Memory B cell (primary cell): ENCODE results near the gene COX7A2L.
"Not testable (repeated sequence)": the region's sequence is repeated elsewhere in the genome, so short reads cannot be mapped to it uniquely, and the experiment has no call there.

Source experiments
- ATAC-seq: fragments of 150-1000 bp; cut with Tn5 transposase; 2 replicates; pipeline ENCODE4 v1.10.0; 2021; ENCODE audit warnings: low read depth, mild to moderate bottlenecking, moderate library complexity
- DNase-seq, 2 donors: peaks; one replicate each; pipeline ENCODE4 v3.0.0; 2022; ENCODE audit warnings: low spot score in 2 of 2
- H3K27ac Mint-ChIP-seq: one replicate; pipeline ENCODE4 v1.8.0; 2022; ENCODE audit warnings: mild to moderate bottlenecking, moderate library complexity, mixed read lengths
- H3K27me3 Mint-ChIP-seq: one replicate; pipeline ENCODE4 v1.8.0; 2022; ENCODE audit warnings: mixed read lengths
- H3K36me3 Mint-ChIP-seq: one replicate; pipeline ENCODE4 v1.8.0; 2022; ENCODE audit warnings: mild to moderate bottlenecking, mixed read lengths
- H3K4me1 Mint-ChIP-seq: one replicate; pipeline ENCODE4 v1.8.0; 2022; ENCODE audit warnings: mixed read lengths
- H3K4me3 Mint-ChIP-seq: one replicate; pipeline ENCODE4 v1.8.0; 2022; ENCODE audit warnings: mild to moderate bottlenecking, moderate library complexity, mixed read lengths
- H3K9me3 Mint-ChIP-seq: one replicate; pipeline ENCODE4 v1.8.0; 2022; ENCODE audit warnings: mixed read lengths

Gene COX7A2L

DNA sequence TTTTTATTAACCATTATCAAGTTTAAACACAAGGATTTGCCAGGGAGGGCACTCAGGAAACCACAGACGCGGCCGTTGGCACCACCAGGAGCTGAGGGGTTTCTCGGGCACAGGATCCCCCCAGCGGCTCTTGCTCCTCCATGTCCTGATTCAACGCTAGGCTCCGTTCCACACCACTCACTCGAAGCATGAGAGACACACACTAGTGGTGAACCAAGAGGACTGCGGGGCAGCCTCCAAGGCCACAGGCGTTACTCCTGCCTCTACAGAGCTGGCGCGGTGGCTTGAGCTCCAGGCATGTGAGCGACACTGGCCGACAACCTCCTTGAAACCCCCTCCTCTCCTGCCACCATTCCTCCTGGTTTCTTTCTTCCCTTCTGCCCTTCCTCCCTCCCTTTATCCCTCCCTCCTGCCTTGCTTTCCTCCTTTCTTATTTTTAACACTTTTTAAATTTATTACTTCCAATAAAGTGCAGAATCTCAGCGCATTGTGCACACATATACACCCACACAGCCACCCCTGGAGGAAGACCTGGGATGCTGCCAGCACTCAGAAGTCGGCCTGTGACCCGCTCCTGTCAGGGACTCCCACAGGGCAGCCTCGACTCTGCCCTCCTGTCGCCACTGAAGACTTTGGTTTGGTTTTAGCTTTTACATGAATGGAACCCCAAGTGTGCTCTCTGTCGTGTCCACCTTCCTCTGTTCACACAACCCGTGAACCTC lies 21.7 kb downstream of the COX7A2L start:
- Mint-ChIP-seq H3K27ac (peak overlapping the region; percentile 42), H3K36me3 (peaks cover 39% of the 10 kb centered on the region), H3K9me3 (peaks cover 3% of the 10 kb centered on the region), H3K4me1 (peaks cover 13% of the 10 kb centered on the region), H3K27me3 (no peaks in the 10 kb centered on the region), H3K4me3 (no peak overlapping the region)
- DNase-seq (no peak), ATAC-seq (no peak)

- peak overlapping the region; percentile 78 for H3K27ac Mint-ChIP-seq
- peaks cover 40% of the 10 kb centered on the region for H3K36me3 Mint-ChIP-seq
- H3K9me3 Mint-ChIP-seq, result peaks cover 3% of the 10 kb centered on the region
- H3K27me3 Mint-ChIP-seq, result no peaks in the 10 kb centered on the region
- peaks cover 13% of the 10 kb centered on the region for H3K4me1 Mint-ChIP-seq
- ATAC-seq (no peak), DNase-seq (no peak)
- H3K4me3 Mint-ChIP-seq, result no peak overlapping the region
These were observed 22.3 kb downstream of the COX7A2L start for GRCh38 chr2:42338567-42339190.

DNA sequence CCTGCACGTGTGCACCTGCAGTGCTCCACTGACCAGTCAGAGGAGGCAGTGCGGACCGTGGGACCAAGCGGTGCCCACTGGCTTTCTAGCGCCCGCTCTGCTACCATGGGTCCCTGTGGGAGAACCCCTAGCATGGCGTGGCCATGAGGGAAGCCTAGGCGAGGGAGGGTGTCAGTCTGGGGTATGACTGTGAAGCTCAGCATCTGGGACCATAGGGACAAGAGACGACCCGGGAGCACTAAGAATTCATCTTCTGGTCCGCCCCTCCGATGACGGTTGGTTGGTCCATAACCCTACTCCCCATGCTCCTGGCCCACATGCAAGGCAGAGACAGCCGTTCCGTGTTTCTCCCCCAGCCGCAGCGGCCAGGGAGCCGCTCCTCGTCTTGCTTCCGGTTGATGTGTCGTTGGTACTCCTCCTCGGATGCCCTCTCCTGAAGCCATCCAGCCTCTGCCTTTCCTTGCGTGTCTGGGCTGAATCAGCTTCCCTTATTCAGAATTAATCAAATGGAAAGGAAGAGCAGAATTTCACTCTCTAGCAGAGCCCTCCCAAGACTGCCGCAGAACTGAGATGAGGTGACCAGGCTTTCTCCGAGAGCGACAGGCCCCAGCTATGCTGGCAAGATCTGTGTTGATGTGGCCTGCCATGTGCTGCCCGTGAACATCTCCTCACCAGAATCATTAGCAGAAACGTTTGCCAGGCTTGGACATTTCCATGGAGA lies 23.0 kb downstream of the COX7A2L start:
- Mint-ChIP-seq H3K36me3 (peaks cover 42% of the 10 kb centered on the region), H3K4me3 (no peak overlapping the region), H3K27me3 (no peaks in the 10 kb centered on the region), H3K9me3 (peaks cover 3% of the 10 kb centered on the region), H3K4me1 (peaks cover 12% of the 10 kb centered on the region), H3K27ac (peak overlapping the region; percentile 78)
- ATAC-seq (no peak), DNase-seq (no peak)

DNA sequence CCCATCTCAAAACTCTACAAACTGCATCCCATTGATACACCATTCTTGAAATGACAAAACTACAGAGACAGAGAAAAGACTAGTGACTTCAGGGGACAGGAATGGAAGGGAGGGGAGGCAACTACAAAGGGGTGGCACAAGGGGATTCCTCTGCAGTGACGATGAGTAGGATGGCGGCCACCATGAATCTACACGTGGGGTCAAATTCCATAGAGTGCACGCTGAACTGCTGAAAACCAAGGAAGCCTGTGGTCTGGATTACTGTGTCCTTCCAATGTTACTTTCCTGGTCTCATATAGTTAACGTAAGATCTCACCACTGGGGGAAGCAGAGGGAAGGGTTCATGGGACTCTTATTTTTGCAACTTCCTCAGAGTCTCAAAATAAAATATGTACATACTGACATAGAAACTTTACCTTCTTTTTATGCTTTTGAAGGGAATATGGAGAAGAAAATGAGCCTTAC lies 23.6 kb downstream of the COX7A2L start:
- H3K4me3 Mint-ChIP-seq, result no peak overlapping the region
- H3K27me3 Mint-ChIP-seq, result no peaks in the 10 kb centered on the region
- H3K4me1 Mint-ChIP-seq, result peaks cover 11% of the 10 kb centered on the region
- H3K9me3 Mint-ChIP-seq, result peaks cover 3% of the 10 kb centered on the region
- ATAC-seq (no peak), DNase-seq (no peak)
- peak overlapping the region; percentile 36 for H3K27ac Mint-ChIP-seq
- peaks cover 46% of the 10 kb centered on the region for H3K36me3 Mint-ChIP-seq

- H3K36me3 Mint-ChIP-seq, result peaks cover 55% of the 10 kb centered on the region
- H3K4me1 Mint-ChIP-seq, result peaks cover 8% of the 10 kb centered on the region
- no peak for ATAC-seq
- H3K27me3 Mint-ChIP-seq, result no peaks in the 10 kb centered on the region
- no peak for DNase-seq
- peak overlapping the region; percentile 82 for H3K27ac Mint-ChIP-seq
- H3K4me3 Mint-ChIP-seq, result no peak overlapping the region
- peaks cover 3% of the 10 kb centered on the region for H3K9me3 Mint-ChIP-seq
These were observed 24.6 kb downstream of the COX7A2L start for GRCh38 chr2:42336361-42336965.

- H3K27me3 Mint-ChIP-seq, result no peaks in the 10 kb centered on the region
- peaks cover 7% of the 10 kb centered on the region for H3K4me1 Mint-ChIP-seq
- no peak overlapping the region for H3K4me3 Mint-ChIP-seq
- peak overlapping the region; percentile 82 for H3K27ac Mint-ChIP-seq
- DNase-seq (no peak), ATAC-seq (no peak)
- H3K9me3 Mint-ChIP-seq, result peaks cover 3% of the 10 kb centered on the region
- peaks cover 56% of the 10 kb centered on the region for H3K36me3 Mint-ChIP-seq
These were observed 25.4 kb downstream of the COX7A2L start for GRCh38 chr2:42335514-42336104.

- H3K4me3 Mint-ChIP-seq, H3K4me1 Mint-ChIP-seq, H3K27ac Mint-ChIP-seq, ATAC-seq, H3K9me3 Mint-ChIP-seq, DNase-seq, H3K27me3 Mint-ChIP-seq: not testable (repeated sequence)
- H3K36me3 Mint-ChIP-seq, result peaks cover 52% of the 10 kb centered on the region
These were observed 26.2 kb downstream of the COX7A2L start for GRCh38 chr2:42334865-42335264.

- no peak overlapping the region for H3K4me3 Mint-ChIP-seq
These were observed 26.8 kb downstream of the COX7A2L start for GRCh38 chr2:42334220-42334619.

GRCh38 chr2:42333579-42333978 lies 27.4 kb downstream of the COX7A2L start:
- Mint-ChIP-seq H3K36me3 (peaks cover 53% of the 10 kb centered on the region), H3K27me3 (no peaks in the 10 kb centered on the region), H3K4me1 (peaks cover 2% of the 10 kb centered on the region), H3K4me3 (no peak overlapping the region), H3K27ac (peak overlapping the region; percentile 65), H3K9me3 (peaks cover 1% of the 10 kb centered on the region)
- DNase-seq (no peak), ATAC-seq (no peak)

More at GRCh38 chr2:42334220-42334619, 26.8 kb downstream of the COX7A2L start:
- H3K9me3 Mint-ChIP-seq, result peaks cover 1% of the 10 kb centered on the region
- peaks cover 55% of the 10 kb centered on the region for H3K36me3 Mint-ChIP-seq
- no peak overlapping the region for H3K27ac Mint-ChIP-seq
- no peak for ATAC-seq
- no peaks in the 10 kb centered on the region for H3K27me3 Mint-ChIP-seq
- H3K4me1 Mint-ChIP-seq, result peaks cover 2% of the 10 kb centered on the region
- no peak for DNase-seq

GRCh38 chr2:42332575-42332974 lies 28.4 kb downstream of the COX7A2L start:
- H3K36me3 Mint-ChIP-seq, result peaks cover 44% of the 10 kb centered on the region

GRCh38 chr2:42331569-42332284 lies 29.3 kb downstream of the COX7A2L start:
- DNase-seq (no peak), ATAC-seq (no peak)
- Mint-ChIP-seq H3K4me1 (peaks cover 2% of the 10 kb centered on the region), H3K9me3 (no peaks in the 10 kb centered on the region), H3K4me3 (no peak overlapping the region), H3K27me3 (no peaks in the 10 kb centered on the region), H3K27ac (no peak overlapping the region), H3K36me3 (peaks cover 40% of the 10 kb centered on the region)

More at GRCh38 chr2:42332575-42332974, 28.4 kb downstream of the COX7A2L start:
- DNase-seq (no peak), ATAC-seq (no peak)
- H3K4me1 Mint-ChIP-seq, result peaks cover 2% of the 10 kb centered on the region
- H3K27me3 Mint-ChIP-seq, result no peaks in the 10 kb centered on the region
- peak overlapping the region; percentile 65 for H3K27ac Mint-ChIP-seq
- no peak overlapping the region for H3K4me3 Mint-ChIP-seq
- peaks cover 1% of the 10 kb centered on the region for H3K9me3 Mint-ChIP-seq

GRCh38 chr2:42329736-42330135 lies 31.3 kb downstream of the COX7A2L start:
- Mint-ChIP-seq H3K36me3 (peaks cover 37% of the 10 kb centered on the region), H3K9me3 (no peaks in the 10 kb centered on the region), H3K27ac (no peak overlapping the region), H3K4me3 (no peak overlapping the region), H3K4me1 (no peaks in the 10 kb centered on the region), H3K27me3 (no peaks in the 10 kb centered on the region)
- DNase-seq (no peak), ATAC-seq (no peak)

DNA sequence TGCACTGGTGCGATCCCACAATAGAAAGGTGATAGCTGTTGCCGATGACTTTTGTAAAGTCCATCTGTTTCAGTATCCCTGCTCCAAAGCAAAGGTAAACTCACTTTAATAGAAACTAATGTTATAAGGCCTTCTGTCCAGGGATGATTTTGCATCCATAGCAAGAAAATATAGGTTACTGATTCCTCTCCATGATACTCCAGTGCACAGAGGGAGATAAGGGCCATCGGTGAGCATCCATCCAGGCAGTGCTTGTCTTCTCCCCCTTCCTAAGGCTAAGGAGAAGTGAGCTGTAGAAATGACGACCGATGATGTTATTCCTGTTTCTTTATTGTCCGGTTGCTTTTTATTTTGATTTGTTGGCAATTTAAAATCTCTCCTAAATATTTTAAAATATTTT lies 32.1 kb downstream of the COX7A2L start:
- no peaks in the 10 kb centered on the region for H3K9me3 Mint-ChIP-seq
- no peak overlapping the region for H3K4me3 Mint-ChIP-seq
- no peaks in the 10 kb centered on the region for H3K27me3 Mint-ChIP-seq
- no peak for DNase-seq
- H3K36me3 Mint-ChIP-seq, result peaks cover 36% of the 10 kb centered on the region
- H3K27ac Mint-ChIP-seq, result no peak overlapping the region
- no peaks in the 10 kb centered on the region for H3K4me1 Mint-ChIP-seq
- ATAC-seq, result no peak
